HG03103 (cell line): ENCODE measurements around the gene MCF2L2.
"Not testable (repeated sequence)": the region's sequence is repeated elsewhere in the genome, so short reads cannot be mapped to it uniquely, and the experiment has no call there.

Source experiments
- ATAC-seq: cut with Tn5 transposase; IDR thresholded peaks from one replicate; pipeline ENCODE4 v1.9.1; 2021; ENCODE audit warnings: low read depth; ENCODE audit not compliant: unreplicated experiment

The MCF2L2 gene

DNA sequence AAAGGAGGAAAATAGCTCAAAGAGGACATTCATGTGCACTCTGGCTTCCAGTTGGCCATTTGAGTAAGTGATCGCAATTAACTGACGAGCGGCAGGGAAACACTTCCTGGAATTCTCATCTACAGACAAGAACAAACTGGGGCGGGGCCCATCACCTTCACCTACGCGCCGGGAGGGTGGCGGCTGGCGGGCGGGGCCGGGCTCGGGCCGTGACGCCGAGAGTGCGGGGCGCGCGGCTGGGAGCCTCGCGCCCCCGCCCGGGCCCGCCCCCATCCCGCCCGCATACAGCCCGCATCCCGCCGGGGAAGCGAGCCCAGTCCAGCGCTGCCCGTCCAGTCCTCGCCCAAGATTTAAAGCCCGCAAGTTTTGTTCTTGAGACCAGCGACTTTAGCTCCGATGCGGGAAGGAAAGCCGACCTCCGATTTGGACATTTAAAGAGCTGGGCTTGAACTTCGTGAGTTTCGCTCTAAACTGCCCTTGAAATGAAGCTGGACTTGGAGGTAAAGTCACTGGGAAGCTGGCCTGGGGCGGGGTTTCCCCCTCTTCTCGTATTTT, 175.4 kb downstream of the MCF2L2 start, which contains the start of gene B3GNT5:
Gene B3GNT5 (plus strand): TSS at position 281 of the 555 bp plus-strand sequence. CDS start 16,546 bp downstream, outside the sequence.
- no peak for ATAC-seq

GRCh38 chr3:183252118-183252782, 176.2 kb downstream of the MCF2L2 start:
- ATAC-seq, result no peak

DNA sequence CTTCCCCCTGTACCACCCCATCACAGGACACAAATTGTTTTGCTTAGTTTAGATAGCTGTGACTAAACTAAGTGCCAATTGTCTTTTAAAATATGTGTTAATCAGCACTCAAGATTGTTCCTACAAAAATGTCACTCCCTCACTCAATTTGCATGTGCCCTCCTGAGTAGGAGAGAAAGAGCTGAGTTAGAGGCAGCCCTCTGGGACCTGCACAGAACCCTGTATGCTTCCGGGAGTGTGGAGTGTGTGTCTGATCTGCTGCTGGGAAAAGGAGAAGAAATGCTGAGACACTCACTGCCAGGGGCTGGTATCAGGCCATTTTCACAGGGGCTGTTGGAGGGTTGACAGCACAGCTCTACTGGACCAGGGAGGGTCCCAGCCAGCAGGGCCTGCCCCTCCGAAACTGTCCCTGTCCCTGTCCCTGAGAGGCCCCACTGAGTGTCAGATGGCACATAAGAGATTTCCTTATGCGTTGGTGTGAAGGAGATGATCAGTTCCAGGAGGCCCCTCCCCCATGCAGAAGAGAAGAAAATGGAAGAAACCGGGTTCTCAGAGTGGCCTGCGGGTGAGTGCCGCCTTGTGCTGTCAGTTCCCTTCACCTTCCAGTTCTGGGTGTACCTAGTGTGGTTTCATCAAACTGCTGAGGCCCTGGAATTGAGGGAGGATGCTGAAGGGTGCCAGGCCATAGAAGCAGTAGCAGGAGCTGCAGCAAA, 179.3 kb downstream of the MCF2L2 start:
- ATAC-seq, result no peak

DNA sequence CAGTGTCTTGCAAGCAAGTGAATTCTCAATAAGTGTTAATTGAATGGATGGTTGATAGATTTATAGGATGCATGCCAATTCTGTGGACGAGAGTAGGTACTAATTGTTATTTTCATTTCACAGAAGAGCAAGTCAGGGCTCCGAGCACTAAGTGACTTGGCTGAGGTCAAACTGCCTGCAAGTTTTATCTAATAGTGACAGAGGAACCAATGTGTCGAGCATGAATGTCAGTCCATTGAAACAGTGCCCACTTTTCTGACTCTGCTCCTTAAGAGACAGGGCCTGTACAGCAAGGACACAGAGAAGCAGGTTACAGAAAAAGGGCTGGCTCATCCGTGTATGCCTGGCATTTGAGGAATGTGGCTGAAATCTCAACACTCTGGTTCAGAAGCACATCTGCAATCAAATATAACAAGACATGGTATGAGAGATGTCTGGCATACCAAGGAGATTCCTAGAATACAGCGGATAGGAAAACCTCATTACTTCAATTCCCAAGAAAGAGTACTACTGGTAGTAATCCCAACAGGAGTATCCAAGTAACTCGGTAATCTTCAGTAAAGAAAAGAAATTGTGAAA, 181.3 kb downstream of the MCF2L2 start:
- no peak for ATAC-seq

DNA sequence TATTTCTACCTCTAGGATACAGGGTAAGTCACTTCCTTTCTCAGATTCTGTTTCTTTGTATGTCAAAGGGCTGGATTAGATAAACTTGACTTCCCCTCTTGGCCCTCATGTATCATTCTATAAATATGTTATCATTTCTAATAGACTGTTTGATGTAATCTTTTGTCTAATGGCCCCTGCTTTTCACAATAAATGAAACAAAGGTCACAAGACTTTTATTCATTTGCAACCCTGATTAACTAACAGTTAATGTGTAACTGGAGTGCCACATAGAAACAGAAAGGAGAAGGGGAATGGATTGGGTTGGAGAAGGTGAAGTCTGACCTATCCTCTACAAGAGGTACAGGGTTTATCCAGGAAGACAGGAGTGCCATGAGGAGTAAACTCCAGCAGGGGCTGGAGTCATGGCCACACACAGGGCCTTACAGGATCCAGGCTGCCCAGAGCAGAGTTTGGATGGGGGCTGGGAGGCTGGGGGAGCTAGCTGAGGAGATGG, 183.4 kb downstream of the MCF2L2 start:
- no peak for ATAC-seq

DNA sequence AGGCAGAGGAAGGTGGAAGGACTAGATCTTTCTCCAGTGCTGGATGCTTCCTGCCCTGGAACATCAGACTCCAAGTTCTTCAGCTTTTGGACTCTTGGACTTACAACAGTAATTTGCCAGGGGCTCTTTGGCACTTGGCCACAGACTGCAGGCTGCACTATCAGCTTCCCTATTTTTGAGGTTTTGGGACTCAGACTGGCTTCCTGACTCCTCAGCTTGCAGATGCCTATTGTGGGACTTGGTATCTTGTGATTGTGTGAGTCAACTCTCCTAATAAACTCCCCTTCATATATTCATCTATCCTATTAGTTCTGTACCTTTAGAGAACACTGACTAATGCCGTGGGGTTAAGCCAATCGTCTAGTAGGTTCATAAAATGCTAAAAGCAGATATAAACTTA, 184.2 kb downstream of the MCF2L2 start:
- no peak for ATAC-seq

- ATAC-seq, result no peak
Observed at GRCh38 chr3:183242431-183242830, 186.0 kb downstream of the MCF2L2 start.

DNA sequence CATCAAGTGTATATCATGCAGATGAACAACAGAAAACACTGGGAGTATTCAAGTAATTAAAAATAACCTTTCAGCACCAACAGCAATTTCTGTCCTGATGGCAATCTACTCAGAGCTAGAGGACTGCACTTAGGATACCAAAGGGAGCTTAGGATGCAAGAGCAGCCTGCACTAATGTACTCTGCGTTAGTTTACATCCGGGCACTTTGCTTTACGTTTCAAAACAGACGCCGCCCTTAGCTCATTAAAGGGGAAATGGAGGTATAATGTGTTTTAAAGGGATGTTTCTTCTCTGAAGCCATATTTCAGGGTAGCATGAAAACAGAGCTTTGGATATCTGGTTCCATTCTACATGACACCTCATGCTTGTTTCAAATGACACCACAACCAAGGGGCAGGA, 189.4 kb downstream of the MCF2L2 start:
- ATAC-seq, result no peak

- ATAC-seq, result no peak
Observed at GRCh38 chr3:183233966-183234365, 194.5 kb downstream of the MCF2L2 start.

DNA sequence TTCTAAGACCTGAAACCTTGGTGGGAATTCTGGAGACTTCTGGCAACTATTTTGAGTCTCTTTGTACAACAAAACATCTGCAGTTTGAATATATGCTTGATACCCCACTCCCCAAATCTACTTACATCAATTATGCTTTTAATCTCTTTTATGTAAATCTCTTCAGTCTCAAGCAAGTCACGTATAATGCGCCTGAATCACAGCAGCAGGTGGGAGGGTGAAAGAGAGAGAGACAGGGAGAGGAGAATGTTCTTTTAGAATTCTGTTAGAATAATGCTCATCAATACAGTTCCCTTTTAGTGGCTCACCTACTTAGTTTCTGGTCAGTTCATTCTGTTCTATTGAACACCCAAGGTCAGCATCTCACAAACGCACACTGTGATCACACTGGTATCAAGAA, 197.6 kb downstream of the MCF2L2 start:
- no peak for ATAC-seq

DNA sequence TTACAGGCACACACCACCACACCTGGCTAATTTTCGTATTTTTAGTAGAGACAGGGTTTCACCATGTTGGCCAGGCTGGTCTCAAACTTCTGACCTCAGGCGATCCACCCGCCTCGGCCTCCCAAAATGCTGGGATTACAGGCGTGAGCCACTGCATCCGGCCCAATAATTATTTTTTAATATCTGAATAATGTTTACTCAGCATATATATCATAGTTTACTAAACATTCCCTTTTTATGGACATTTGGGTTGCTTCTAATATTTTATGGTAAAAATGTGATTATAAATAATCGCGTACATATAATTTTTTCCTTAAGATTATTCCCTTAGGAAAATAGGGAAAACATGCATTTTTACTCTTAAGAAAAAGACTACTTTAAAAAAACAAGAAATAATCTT, 198.2 kb downstream of the MCF2L2 start:
- ATAC-seq, result not testable (repeated sequence)

GRCh38 chr3:183229178-183229577, 199.2 kb downstream of the MCF2L2 start:
- no peak for ATAC-seq

- no peak for ATAC-seq
Observed at GRCh38 chr3:183227586-183227985, 200.8 kb downstream of the MCF2L2 start.

- no peak for ATAC-seq
Observed at GRCh38 chr3:183226333-183226890, 202.0 kb downstream of the MCF2L2 start.

DNA sequence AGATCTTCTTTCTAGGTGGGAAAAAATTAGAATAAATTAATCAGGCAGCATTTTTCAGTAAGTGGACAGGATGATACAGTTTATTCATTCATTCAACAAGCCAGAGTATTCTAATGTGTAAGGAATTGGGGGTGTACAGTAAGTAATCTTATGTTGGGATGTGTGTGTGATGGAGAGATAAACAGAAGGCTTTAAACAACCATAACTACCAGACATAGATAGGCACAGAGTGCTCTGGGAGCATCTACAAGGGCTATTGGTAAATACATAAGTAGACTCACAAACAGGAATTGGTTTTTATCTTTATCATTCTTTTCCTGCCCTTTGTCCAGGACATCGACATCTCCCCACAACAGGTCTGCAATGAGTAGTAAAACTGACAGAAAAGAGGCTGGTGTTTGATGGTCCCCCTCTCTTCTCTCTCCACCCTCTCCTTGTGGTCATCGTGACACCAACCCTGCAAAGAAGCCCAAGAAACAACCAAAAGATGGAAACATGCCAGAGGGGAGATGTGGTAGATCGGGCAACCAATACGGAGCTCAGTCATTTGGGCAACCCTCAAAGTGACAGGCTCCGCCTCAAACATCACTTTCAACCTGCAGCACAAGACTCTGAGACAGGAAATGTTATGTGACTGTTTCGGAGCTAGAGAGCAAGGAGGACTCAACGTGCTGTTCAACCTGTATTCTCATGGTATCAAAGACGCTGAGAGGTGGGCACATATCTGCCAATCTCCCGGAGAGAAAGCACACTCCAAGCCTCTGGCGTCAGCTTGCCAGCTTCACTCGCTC, 204.0 kb downstream of the MCF2L2 start:
- ATAC-seq, result no peak

- no peak for ATAC-seq
Observed at GRCh38 chr3:183222631-183223235, 205.7 kb downstream of the MCF2L2 start.

DNA sequence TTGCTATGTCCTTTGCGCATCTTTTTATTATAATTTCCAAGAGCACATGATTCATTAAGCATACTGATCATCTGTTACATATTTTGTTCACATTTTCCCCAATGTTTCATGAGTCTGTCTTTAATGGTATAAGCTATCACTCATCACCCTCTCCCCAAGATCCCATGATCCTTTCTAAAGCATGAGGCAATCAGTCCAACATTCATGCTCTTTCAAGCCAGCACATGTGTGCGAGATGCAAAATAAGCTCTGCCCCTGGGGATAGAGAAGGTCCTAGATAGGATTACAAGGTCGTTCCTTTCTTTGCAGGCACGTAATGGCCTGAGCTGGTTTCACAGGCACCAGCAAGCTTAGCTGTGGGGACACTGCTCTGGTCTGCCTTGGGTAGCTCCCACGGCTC, 207.6 kb downstream of the MCF2L2 start:
- no peak for ATAC-seq

DNA sequence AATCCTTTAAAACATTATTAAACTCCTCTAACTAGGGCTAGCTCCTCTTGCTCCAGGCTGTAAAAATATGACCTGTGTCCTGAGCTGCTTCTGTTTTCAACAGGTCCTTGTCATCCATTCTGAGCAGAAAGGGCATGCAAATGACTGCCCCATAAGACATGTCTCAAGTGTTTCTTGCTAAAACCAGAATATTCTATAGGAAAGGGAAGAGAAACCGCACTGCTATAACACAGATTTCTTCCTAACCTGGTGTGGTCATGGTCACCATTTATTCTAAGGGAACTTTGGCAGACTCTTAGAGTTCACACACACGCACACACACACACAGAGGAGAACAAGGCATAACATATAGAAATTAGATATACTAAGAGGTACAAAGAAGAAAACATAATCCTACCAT, 209.6 kb downstream of the MCF2L2 start:
- ATAC-seq, result no peak

DNA sequence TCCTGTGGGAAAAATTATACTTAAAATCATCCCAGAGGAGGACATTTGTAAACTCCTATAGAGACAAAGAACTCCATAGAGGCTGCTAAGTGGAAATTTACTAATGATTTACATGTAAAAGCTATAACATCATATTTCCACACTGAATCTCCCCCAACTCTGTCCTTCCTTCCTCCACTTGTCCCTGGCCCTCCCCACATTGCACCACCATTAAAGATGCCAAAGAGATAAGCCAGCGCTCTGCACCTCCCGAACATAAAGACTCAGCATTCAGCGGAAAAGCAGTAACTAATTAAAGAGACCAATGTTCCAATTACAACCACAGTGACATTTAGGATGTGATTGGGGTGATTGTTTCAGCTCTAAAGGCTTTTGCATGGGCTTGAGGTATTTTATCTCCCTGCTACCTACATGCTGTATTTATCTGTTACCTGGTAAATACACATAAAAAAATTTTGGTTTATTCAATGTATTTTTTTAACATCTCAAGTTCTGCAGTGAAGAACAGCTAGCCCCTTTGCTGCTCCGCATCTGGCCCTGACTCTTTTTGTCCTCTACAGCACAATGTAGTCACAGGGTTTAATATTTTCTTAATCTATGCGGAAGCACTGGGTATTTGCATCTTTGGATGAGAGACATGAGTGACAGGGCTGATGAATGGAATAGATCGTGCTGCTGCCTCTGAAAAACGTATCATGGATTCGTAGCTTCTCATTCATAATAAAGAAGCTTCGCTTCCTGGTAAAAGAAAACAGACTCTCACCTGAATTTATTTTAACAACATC, 210.7 kb downstream of the MCF2L2 start:
- ATAC-seq, result no peak
